Right cardiac atrium (tissue), 5 donors: ENCODE measurements around the gene ABHD6. TPM values are rescaled to one million over a fixed set of nuclear protein-coding genes. Genes with fewer than 3 reads are reported as not detected.

Experiments used
- ATAC-seq, 2 donors: fragments of 200-7000 bp; cut with Tn5 transposase; one replicate each; pipeline versions ENCODE4 v1.8.0 to v1.9.1; 2020; ENCODE audit warnings: moderate library complexity in 2 of 2, mild to moderate bottlenecking in 1 of 2
- DNase-seq, 3 donors: peaks; one replicate each; pipeline ENCODE4 v3.0.0-alpha.2; 2020
- H3K27ac ChIP-seq: one replicate; pipeline ENCODE4 v1.5.1; 2013; ENCODE audit warnings: mild to moderate bottlenecking, low read length, control low read depth, moderate library complexity
- H3K27me3 ChIP-seq: one replicate; pipeline ENCODE4 v1.6.1; 2013; ENCODE audit not compliant: control insufficient read depth, insufficient read depth
- H3K4me1 ChIP-seq: one replicate; pipeline ENCODE4 v1.6.1; 2013; ENCODE audit warnings: low read length; ENCODE audit not compliant: control insufficient read depth, insufficient read depth
- H3K4me3 ChIP-seq: one replicate; pipeline ENCODE4 v1.5.1; 2013; ENCODE audit warnings: low read length, control low read depth
- H3K9me3 ChIP-seq: one replicate; pipeline ENCODE4 v1.6.1; 2013; ENCODE audit warnings: low read length; ENCODE audit not compliant: control insufficient read depth
- WGBS: extraction: QIAGEN DNeasy Blood & Tissue Kit; methylation state at CpG from one replicate; pipeline ENCODE4 v1.1.7; 2013; 5-methylcytosine and 5-hydroxymethylcytosine counted together
- intact Hi-C, 4 donors: fragments of 100-400 bp; cut with DNase I; formaldehyde crosslinking; loops; one replicate each; pipeline versions ENCODE4 v1.11.0 to v1.14.0; 2022 to 2023
- long read RNA-seq, 4 donors: library from polyadenylated mRNA; unstranded; transcript quantifications; one replicate each; pipeline ENCODE4 v2.0.0, GENCODE V29; 2020 to 2021
- polyA plus RNA-seq: library from polyadenylated mRNA; stranded (reverse); fragments of 200-250 nt; gene quantifications from one replicate; pipeline ENCODE4 v1.2.3, GENCODE V29; 2013
- total RNA-seq, 4 donors: library from RNA; stranded (reverse); fragmentation: NEBNext Ultra II Directional; extraction: Animal tissue kit (Norgen Biotek cat#: 25700); gene quantifications; one replicate each; pipeline ENCODE4 v1.2.1, GENCODE V29; 2021
- donor health status: healthy with polysubstance abuse.
- donor health status: DM: no; HTN: yes; CAD: no.
- donor health status: DM: no; HTN: no; CAD: no.
- donor health status: DM: no; HTN: yes; CAD: no; lungs with severe emphysema.
- donor health status: DM: yes; HTN: yes; CAD: no.

ABHD6 gene, protein sequence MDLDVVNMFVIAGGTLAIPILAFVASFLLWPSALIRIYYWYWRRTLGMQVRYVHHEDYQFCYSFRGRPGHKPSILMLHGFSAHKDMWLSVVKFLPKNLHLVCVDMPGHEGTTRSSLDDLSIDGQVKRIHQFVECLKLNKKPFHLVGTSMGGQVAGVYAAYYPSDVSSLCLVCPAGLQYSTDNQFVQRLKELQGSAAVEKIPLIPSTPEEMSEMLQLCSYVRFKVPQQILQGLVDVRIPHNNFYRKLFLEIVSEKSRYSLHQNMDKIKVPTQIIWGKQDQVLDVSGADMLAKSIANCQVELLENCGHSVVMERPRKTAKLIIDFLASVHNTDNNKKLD
- total RNA-seq (10 to 100 TPM in 3 of 4 donors, 1 to 10 TPM in 1; 6.1 to 13.4 (median 10.8) TPM), polyA plus RNA-seq (8.3 TPM)
- long read RNA-seq, donor 1, transcript ABHD6-201 (9 exons, 2,393 nt), result major isoform, 20 of 52 reads
- long read RNA-seq, donor 1, transcript ABHD6-205 (10 exons, 2,482 nt), result minor isoform, 15 of 52 reads
- long read RNA-seq, donor 1, partial matches to known transcripts, result 5 of 52 reads
- long read RNA-seq, donor 1, other reads (novel, unspliced or antisense), result 11 of 52 reads
- long read RNA-seq, donor 2, transcript ABHD6-205 (10 exons, 2,482 nt), result minor isoform, 7 of 23 reads
- long read RNA-seq, donor 2, transcript ABHD6-201 (9 exons, 2,393 nt), result major isoform, 8 of 23 reads
- long read RNA-seq, donor 2, partial matches to known transcripts, result 2 of 23 reads
- long read RNA-seq, donor 2, other reads (novel, unspliced or antisense), result 6 of 23 reads
- long read RNA-seq, donor 3, transcript ABHD6-201 (9 exons, 2,393 nt), result major isoform, 5 of 14 reads
- long read RNA-seq, donor 3, partial matches to known transcripts, result 2 of 14 reads
- long read RNA-seq, donor 3, other reads (novel, unspliced or antisense), result 6 of 14 reads
- long read RNA-seq, donor 4, transcript ABHD6-201 (9 exons, 2,393 nt), result major isoform, 6 of 12 reads
- long read RNA-seq, donor 4, partial matches to known transcripts, result 1 of 12 reads
- long read RNA-seq, donor 4, other reads (novel, unspliced or antisense), result 3 of 12 reads

DNA sequence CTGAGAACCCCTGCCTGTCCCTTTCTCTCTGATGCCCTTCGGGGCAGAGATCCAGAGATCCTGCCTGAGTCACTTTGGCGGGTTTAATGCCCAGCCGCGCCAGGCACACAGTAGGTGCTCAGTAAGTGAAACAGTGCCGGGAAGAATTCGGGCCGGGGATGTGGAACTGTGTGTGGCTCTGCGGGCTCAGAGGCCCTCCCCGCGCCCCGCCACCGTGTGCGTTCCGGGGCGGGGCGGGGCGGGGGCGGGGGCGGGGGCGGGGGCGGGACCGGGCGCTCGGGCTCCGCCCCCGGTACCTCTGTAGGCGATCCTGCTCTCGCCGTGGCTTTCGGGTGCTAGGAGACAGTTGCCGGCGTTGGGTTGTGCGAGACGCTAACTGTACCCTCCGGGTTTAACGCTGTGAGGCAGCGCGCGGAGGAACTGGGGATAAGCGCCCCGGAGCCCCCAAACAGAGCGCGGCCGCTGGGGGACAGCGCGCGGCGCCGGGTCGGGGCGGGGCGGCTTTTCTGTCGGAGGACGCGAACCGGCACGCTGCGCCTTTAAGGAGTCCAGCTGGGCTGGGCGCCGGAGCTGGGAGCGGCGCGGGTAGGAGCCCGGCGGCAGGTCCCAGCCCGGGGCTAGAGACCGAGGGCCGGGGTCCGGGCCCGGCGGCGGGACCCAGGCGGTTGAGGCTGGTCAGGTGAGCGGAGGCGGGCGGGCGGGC lies at the start of gene ABHD6:
TSS of gene ABHD6 (plus strand) at position 555 of the 703 bp plus-strand sequence. CDS start 18,795 bp downstream, outside the sequence.
- Histone ChIP-seq H3K9me3 (no peaks in the 10 kb centered on the region), H3K4me3 (peak within 1 kb of the TSS; percentile 79), H3K27me3 (no peaks in the 10 kb centered on the region), H3K4me1 (no peaks in the 10 kb centered on the region), H3K27ac (peak within 1 kb of the TSS; percentile 81)
- DNase-seq, result peak; percentile 68 to 93 (median 91)
- under 1% methylated on average over 77 of the region's 77 CpGs for WGBS
- peak; percentile 95 to 96 for ATAC-seq
- intact Hi-C loops, result loop anchor here in 2 of 4 donors (5.0 kb wide), 1 partner anchor 65 kb away; no protein-coding TSS in a partner anchor

DNA sequence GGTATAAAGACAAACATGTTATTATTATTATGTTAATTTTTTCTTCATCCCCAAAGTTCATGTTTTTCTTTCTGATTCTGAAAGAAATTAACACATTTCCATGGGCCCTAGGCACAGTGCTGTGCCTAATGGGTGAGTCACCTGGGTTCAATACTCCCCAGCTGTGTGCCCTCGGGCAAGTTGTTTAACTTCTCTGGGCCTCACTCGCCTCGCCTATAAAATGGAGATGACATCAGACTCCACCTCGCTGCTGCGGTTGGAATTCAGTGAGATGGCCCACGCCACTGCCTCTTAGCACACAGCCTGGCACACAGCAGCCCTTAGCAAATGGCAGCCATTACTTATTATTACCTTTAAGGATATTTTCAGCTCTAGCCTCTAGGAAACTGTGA lies 49.4 kb upstream of the ABHD6 start:
- intact Hi-C loops, result loop anchor here in 2 of 4 donors (5.0 kb wide), 2 partner anchors 109 to 114 kb away; no protein-coding TSS in a partner anchor
- Histone ChIP-seq H3K9me3 (no peaks in the 10 kb centered on the region), H3K4me3 (no peak overlapping the region), H3K27ac (no peak overlapping the region), H3K27me3 (no peaks in the 10 kb centered on the region), H3K4me1 (peaks cover 8% of the 10 kb centered on the region)
- WGBS, result 80% methylated on average over 6 of the region's 6 CpGs
- DNase-seq (no peak), ATAC-seq (peak in 1 of 2 donors; percentile 9)

DNA sequence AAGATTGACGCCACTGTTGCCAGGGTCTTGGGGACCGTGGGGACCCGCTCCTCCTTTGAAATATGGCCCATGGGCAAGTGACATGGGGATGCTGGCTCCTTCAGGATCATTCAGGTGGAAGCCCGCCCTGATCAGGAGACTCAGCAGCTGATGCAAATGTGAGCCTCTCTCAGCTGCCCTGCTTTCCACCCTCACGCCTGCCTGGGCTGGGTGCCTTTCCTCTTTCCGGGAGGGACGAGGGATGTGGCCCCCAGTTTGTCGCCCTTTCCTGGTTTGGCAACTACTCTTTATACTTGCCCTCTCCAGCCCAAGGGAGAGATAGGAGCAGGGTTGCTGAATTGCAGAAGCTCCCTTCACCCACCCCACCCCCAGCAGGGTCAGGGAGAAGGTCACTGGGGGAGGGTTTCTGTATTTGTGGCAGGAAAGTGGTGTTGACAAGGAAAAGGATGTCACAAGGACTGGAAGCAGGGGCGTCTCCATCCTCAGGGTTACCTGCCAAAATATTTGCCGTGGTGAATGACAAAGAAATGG lies 48.6 kb upstream of the ABHD6 start:
- no peak overlapping the region for H3K27ac ChIP-seq
- peaks cover 8% of the 10 kb centered on the region for H3K4me1 ChIP-seq
- peak; percentile 72 to 78 for ATAC-seq
- no peaks in the 10 kb centered on the region for H3K27me3 ChIP-seq
- no peak overlapping the region for H3K4me3 ChIP-seq
- 44% methylated on average over 10 of the region's 10 CpGs for WGBS
- peak in 2 of 3 donors; percentile 68 to 76 for DNase-seq
- intact Hi-C loops, result loop anchor here in 2 of 4 donors (5.0 kb wide), 2 partner anchors 108 to 113 kb away; no protein-coding TSS in a partner anchor
- H3K9me3 ChIP-seq, result no peaks in the 10 kb centered on the region

DNA sequence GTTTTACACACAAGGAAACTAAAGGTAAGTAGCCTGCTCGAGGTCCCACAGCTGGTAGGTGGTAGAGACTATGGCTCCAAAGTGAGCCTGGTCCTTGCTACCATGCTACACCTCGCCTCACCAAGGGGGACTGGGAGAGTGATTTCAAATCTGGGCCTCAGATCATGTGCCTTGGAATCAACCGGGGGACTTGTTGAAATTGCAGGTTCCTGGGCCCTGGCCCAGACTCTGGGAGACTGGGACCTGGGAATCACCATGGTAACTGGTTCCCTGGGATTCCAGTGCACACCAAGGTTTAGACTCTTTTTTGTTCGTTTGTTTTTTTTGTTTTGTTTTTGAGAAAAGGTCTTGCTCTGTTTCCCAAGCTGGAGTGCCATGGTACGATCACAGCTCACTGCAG lies 47.9 kb upstream of the ABHD6 start:
- peaks cover 8% of the 10 kb centered on the region for H3K4me1 ChIP-seq
- intact Hi-C loops, result loop anchor here in 2 of 4 donors (5.0 to 10.0 kb wide), 3 partner anchors 108 to 225 kb away; no protein-coding TSS in a partner anchor
- WGBS, result 78% methylated on average over 5 of the region's 5 CpGs
- DNase-seq, result no peak
- H3K9me3 ChIP-seq, result no peaks in the 10 kb centered on the region
- H3K4me3 ChIP-seq, result no peak overlapping the region
- no peaks in the 10 kb centered on the region for H3K27me3 ChIP-seq
- H3K27ac ChIP-seq, result peak overlapping the region; percentile 20
- ATAC-seq, result no peak

DNA sequence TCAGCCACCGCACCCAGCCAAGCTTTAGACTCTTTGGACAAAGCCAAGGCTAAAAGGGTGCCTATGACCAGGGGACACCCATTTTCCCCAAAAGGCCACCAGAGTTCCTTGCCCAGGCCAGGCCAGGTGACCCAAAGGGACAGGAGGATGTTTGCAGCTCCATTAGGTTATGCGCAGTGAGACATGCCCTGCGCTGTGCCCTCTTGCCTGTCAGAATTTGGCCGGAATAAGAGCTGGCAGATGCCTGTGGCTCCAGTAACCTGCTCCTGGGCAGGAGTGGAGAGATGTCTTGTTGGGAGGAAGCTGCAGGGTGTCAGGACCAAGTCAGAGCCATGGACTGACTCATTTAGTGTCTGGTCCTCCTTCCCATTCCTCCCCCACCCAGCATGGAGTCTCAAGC lies 47.3 kb upstream of the ABHD6 start:
- ATAC-seq, result no peak
- Histone ChIP-seq H3K4me1 (peaks cover 8% of the 10 kb centered on the region), H3K27ac (no peak overlapping the region), H3K9me3 (no peaks in the 10 kb centered on the region), H3K4me3 (no peak overlapping the region), H3K27me3 (no peaks in the 10 kb centered on the region)
- 99% methylated on average over 4 of the region's 4 CpGs for WGBS
- no peak for DNase-seq
- intact Hi-C loops, result loop anchor here in 1 of 4 donors (10.0 kb wide), 1 partner anchor 225 kb away; no protein-coding TSS in a partner anchor

DNA sequence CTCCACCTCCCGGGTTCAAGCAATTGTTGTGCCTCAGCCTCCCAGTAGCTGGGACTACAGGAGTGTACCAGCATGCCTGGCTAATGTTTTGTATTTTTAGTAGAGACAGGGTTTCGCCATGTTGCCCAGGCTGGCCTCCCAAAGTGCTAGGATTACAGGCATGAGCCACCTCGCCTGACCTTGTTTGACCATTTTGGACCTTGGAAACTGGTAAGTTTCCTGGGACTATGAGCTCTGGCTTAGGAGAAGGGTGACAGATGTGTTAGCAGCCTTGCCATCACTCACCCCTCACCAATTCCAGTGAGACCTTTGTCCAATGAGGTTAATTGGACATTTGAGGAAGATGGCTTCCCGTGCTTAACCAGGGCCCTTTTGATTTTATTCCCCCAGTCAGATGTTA lies 46.7 kb upstream of the ABHD6 start:
- DNase-seq, result no peak
- H3K9me3 ChIP-seq, result no peaks in the 10 kb centered on the region
- H3K27me3 ChIP-seq, result no peaks in the 10 kb centered on the region
- H3K4me1 ChIP-seq, result peaks cover 8% of the 10 kb centered on the region
- no peak overlapping the region for H3K4me3 ChIP-seq
- 93% methylated on average over 4 of the region's 4 CpGs for WGBS
- H3K27ac ChIP-seq, result no peak overlapping the region
- no peak for ATAC-seq
- intact Hi-C loops, result loop anchor here in 1 of 4 donors (10.0 kb wide), 1 partner anchor 224 kb away; no protein-coding TSS in a partner anchor

DNA sequence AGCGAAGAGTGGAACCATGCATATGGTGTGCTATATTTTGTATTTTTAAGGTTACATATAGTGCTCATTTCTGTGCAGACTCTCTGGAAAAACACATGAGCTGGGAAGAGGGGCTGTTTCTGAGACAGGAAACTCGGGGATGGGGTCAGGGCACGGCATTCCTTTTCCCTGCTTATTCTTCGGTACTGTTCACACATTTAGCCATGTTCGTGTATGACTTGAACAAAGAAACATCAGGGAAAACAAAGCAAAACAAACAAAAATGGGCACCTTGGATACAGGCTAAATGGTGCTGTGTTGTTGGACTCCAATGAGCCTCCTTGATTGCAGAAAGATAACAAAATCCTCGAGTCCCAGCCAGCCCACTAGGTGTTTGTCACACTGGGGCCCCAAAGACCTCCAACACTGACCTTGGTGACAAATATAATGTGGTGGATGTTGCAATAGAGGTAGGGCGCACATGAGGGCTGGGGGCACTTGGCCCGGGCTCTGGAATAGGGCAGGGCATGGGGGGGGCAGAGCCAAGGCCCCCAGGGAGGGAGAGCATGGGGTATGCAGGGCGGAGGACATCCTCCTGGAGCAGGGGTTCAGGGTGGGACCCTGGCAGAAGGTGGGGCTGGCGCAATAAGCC lies 46.1 kb upstream of the ABHD6 start:
- Histone ChIP-seq H3K4me3 (no peak overlapping the region), H3K9me3 (no peaks in the 10 kb centered on the region), H3K27ac (no peak overlapping the region), H3K27me3 (no peaks in the 10 kb centered on the region), H3K4me1 (peaks cover 8% of the 10 kb centered on the region)
- intact Hi-C loops, result loop anchor here in 1 of 4 donors (10.0 kb wide), 1 partner anchor 223 kb away; no protein-coding TSS in a partner anchor
- ATAC-seq (no peak), DNase-seq (no peak)
- WGBS, result 66% methylated on average over 10 of the region's 10 CpGs

DNA sequence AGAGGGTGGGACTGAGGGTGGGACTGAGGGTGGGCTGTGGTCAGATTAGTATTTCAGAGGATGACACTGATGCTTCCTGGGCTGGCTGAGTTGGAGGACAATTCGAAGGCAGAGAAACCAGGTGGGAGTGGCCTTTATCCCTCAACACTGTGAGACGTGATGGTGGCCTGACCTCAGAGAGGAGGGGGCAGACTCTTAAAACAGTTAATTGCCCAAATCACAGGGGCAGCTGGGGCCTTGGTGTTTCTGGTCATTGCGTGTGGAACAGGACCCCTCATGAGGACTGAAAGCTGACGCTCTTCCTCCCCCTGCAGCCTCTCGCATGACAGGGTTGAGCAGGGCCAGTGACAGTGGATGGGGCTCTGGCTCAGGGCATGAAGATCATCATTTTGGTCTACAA lies 45.5 kb upstream of the ABHD6 start:
- no peak for ATAC-seq
- Histone ChIP-seq H3K4me3 (no peak overlapping the region), H3K4me1 (peaks cover 8% of the 10 kb centered on the region), H3K9me3 (no peaks in the 10 kb centered on the region), H3K27ac (no peak overlapping the region), H3K27me3 (no peaks in the 10 kb centered on the region)
- intact Hi-C loops, result loop anchor here in 1 of 4 donors (10.0 kb wide), 1 partner anchor 223 kb away; no protein-coding TSS in a partner anchor
- 87% methylated on average over 5 of the region's 5 CpGs for WGBS
- DNase-seq, result no peak

DNA sequence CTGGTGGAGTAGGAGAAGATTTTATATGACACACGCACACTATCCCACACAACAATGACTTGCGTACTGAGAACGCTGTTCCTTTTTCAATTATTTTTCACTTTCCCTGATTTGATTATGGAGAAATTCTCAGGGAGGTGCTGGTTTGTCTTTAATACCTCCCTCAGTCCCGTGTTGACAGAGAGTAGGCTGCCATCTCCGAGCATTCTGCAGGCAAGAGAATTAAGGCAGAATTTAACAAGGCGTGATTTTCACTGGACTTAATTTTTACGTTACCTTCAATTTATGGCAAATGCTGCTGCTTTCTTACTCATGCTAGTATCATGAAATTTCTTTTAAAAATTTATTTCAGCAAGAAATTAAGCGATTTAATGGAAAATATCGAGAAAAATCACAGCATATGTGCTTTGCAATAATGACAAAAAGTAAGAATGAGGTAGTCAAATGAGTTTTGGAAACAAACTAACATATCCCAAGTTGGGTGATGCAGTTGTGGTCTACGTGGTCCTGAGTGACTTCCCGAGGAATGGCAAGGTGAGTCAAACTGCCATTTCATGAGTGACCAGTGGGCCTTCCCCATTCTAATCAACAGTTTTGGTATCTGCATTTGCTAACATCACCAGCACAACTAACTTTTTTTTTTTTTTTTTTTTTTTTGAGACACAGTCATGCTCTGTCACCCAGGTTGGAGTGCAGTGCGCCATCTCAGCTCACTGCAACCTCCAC lies 43.7 kb upstream of the ABHD6 start:
- no peak for DNase-seq
- no peaks in the 10 kb centered on the region for H3K9me3 ChIP-seq
- intact Hi-C loops, result loop anchor here in 1 of 4 donors (10.0 kb wide), 1 partner anchor 221 kb away; no protein-coding TSS in a partner anchor
- H3K4me1 ChIP-seq, result peaks cover 7% of the 10 kb centered on the region
- no peak overlapping the region for H3K4me3 ChIP-seq
- ATAC-seq, result no peak
- no peaks in the 10 kb centered on the region for H3K27me3 ChIP-seq
- 93% methylated on average over 12 of the region's 12 CpGs for WGBS
- H3K27ac ChIP-seq, result no peak overlapping the region
